ENCODE measurements around the gene OLFML2A. TPM values are rescaled to one million over a fixed set of nuclear protein-coding genes. Genes with fewer than 3 reads are reported as not detected.
"Not testable (repeated sequence)": the region's sequence is repeated elsewhere in the genome, so short reads cannot be mapped to it uniquely, and the experiment has no call there.

Gene OLFML2A
- total and polyA plus RNA-seq, 10 donors: 3.0 to 187 (median 117) TPM

DNA sequence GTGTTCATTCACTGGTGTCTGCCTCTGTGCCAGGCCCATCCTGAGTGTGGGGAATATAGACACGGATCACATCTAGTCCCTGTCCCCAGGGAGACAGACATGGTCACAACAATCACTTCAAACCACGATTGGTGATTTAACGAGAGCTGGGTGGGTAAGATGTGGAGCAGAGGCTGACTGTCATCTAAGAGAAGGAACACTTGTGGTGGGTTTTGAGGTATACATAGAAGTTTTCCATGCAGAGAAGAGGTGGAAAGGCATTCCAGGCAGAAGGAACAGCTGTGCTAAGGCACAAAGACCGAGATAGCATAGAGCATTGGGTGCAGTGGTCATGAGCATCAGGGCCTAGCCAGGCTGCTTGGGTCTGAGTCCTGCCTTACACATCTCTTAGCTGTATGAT is 53.7 kb downstream of the OLFML2A start:
- Histone ChIP-seq H3K27me3 (replicated peaks in 1 of 7) (no peaks in the 10 kb centered on the region), H3K9me3 (no peaks in the 10 kb centered on the region), H3K4me3 (peak overlapping the region in 1 of 8 donors; percentile 26), H3K27ac (peak overlapping the region in 5 of 8 donors; percentile 73 to 84 (median 77)), H3K4me1 (peaks cover 3 to 37% (median 24%) of the 10 kb centered on the region in 6 donors), H3K36me3 (no peaks in the 10 kb centered on the region)
- intact Hi-C loops (cut with DNase I; ENCODE audit: low total_unique reads): no loop called here
- DNase-seq: no peak
- no peak for TF ChIP-seq POLR2A (IDR thresholded peaks at IDR 0.05)
- 49 to 68% (median 61%) methylated on average over 4 of the region's 4 CpGs for WGBS, 5 donors

DNA sequence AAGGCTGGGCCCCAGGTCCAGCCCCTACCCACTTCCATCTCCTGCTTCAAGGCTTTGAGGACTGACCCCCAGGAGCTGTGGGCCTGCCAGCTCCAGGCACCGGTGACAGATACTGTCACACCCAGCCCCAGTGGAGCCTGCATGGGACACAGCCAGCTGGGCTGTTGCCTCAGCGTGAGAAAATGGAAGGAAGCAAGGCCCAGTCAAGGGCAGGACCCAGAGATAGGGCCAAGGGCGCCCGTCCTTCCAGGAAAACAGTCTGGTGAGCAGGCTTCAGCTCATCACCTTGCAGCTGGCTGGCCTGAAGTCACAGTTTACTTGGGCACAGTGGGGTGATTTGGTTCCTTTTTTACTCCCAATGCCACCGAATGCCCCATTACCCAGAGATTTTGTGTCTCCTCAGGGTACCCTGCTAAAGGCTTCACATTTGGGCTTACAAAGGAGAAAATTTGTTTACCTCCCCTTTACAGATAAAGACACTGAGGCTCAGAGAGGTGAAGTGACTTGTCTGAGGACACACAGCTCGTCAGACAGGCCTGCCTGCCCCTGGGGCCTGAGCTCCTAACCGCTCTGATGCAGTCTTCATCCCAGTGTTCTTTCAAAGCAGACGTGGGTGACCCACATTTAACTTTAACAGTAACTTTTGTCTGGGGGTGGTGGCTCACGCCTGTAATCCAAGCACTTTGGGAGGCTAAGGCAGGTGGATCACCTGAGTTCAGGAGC is 54.9 kb downstream of the OLFML2A start:
- TF ChIP-seq POLR2AphosphoS5 (IDR thresholded peaks at IDR 0.05): peak; percentile 80 to 86 (median 86)
- TF ChIP-seq POLR2A (IDR thresholded peaks at IDR 0.05): no peak
- no peaks in the 10 kb centered on the region for H3K27me3 ChIP-seq (replicated peaks in 1 of 7)
- H3K36me3 ChIP-seq: no peaks in the 10 kb centered on the region
- peak overlapping the region; percentile 17 to 84 (median 74) for H3K27ac ChIP-seq
- H3K4me3 ChIP-seq: peak overlapping the region in 2 of 8 donors; percentile 2 to 26
- intact Hi-C loops (cut with DNase I; ENCODE audit: low total_unique reads): no loop called here
- peaks cover 3 to 41% (median 24%) of the 10 kb centered on the region in 6 donors for H3K4me1 ChIP-seq
- WGBS, 5 donors: 44 to 70% (median 51%) methylated on average over 9 of the region's 9 CpGs
- peak; percentile 87 for DNase-seq
- no peaks in the 10 kb centered on the region for H3K9me3 ChIP-seq

GRCh38 chr9:124834591-124834990 is 57.7 kb downstream of the OLFML2A start:
- H3K9me3 ChIP-seq: no peaks in the 10 kb centered on the region
- H3K4me3 ChIP-seq: no peak overlapping the region
- H3K27ac ChIP-seq: peak overlapping the region in 1 of 8 donors; percentile 2
- H3K27me3 ChIP-seq (replicated peaks in 1 of 7): peaks cover 0 to 16% (median 3%) of the 10 kb centered on the region in 7 donors
- TF ChIP-seq CTCF (IDR thresholded peaks at IDR 0.05 in 8 of 11, conservative IDR thresholded peaks at IDR 0.05 in 3 of 11) (no peak), POLR2A (IDR thresholded peaks at IDR 0.05) (no peak), POLR2AphosphoS5 (IDR thresholded peaks at IDR 0.05) (no peak)
- no peaks in the 10 kb centered on the region for H3K36me3 ChIP-seq
- WGBS, 5 donors: 81 to 93% (median 86%) methylated on average over 5 to 7 of the region's 7 CpGs
- peaks cover 3 to 44% (median 27%) of the 10 kb centered on the region in 6 donors for H3K4me1 ChIP-seq
- DNase-seq: no peak
- intact Hi-C loops (cut with DNase I; ENCODE audit: low total_unique reads): no loop called here

DNA sequence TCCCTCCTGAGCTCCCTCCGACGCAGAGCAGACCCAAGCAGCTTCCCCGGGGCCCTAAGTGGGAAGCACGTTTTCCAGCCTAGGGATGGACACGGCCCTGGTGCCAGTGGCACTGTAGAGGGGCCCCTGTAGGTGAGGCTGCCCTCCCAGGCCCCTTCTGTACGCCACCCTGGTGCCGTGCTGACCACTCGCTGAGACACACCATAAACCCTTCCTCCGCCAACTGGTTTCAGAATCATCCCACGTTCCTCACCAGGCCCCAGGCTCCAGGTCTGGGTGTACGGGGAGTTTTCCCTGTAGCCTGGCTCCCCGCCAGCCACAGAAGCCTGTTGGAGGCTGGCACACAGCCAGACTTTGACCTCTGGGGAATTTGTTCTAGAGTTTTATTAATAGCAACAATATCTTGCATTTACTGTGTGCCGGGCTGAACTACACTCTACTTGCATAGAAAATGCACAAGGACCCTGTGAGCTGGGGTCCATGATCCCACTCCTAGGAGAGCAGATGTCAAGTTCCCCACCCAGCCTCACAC is 58.2 kb downstream of the OLFML2A start:
- intact Hi-C loops (cut with DNase I; ENCODE audit: low total_unique reads): no loop called here
- Histone ChIP-seq H3K36me3 (no peaks in the 10 kb centered on the region), H3K27me3 (replicated peaks in 1 of 7) (peaks cover 0 to 21% (median 3%) of the 10 kb centered on the region in 7 donors), H3K27ac (peak overlapping the region in 1 of 8 donors; percentile 2), H3K4me3 (no peak overlapping the region), H3K4me1 (peaks cover 3 to 49% (median 29%) of the 10 kb centered on the region in 6 donors), H3K9me3 (no peaks in the 10 kb centered on the region)
- DNase-seq: no peak
- WGBS, 5 donors: 55 to 69% (median 61%) methylated on average over 8 to 13 of the region's 13 CpGs
- TF ChIP-seq CTCF (IDR thresholded peaks at IDR 0.05 in 8 of 11, conservative IDR thresholded peaks at IDR 0.05 in 3 of 11) (no peak), POLR2AphosphoS5 (IDR thresholded peaks at IDR 0.05) (no peak), POLR2A (IDR thresholded peaks at IDR 0.05) (no peak)

GRCh38 chr9:124838132-124838531 is 61.2 kb downstream of the OLFML2A start:
- intact Hi-C loops (cut with DNase I; ENCODE audit: low total_unique reads); DNase-seq; H3K4me3 ChIP-seq; H3K9me3 ChIP-seq; H3K27ac ChIP-seq; H3K36me3 ChIP-seq: not testable (repeated sequence)
- Histone ChIP-seq H3K4me1 (peaks cover 0 to 30% (median 17%) of the 10 kb centered on the region in 6 donors), H3K27me3 (replicated peaks in 1 of 7) (peaks cover 0 to 26% (median 3%) of the 10 kb centered on the region in 7 donors)
- 72 to 100% (median 78%) methylated on average over 2 to 5 of the region's 5 CpGs for WGBS, 5 donors

GRCh38 chr9:124838567-124839275 is 61.8 kb downstream of the OLFML2A start:
- H3K4me3 ChIP-seq: peak overlapping the region in 1 of 8 donors; percentile 55
- H3K27me3 ChIP-seq (replicated peaks in 1 of 7): peaks cover 0 to 26% (median 3%) of the 10 kb centered on the region in 7 donors
- H3K9me3 ChIP-seq; H3K36me3 ChIP-seq; DNase-seq; H3K27ac ChIP-seq; intact Hi-C loops (cut with DNase I; ENCODE audit: low total_unique reads): not testable (repeated sequence)
- WGBS, 5 donors: 43 to 77% (median 60%) methylated on average over 12 to 46 of the region's 52 CpGs
- H3K4me1 ChIP-seq: peaks cover 0 to 27% (median 16%) of the 10 kb centered on the region in 6 donors

Measured in spleen (tissue), 11 donors.